Prostate gland (tissue), 2 donors: ENCODE measurements around the gene EPM2AIP1. TPM values are rescaled to one million over a fixed set of nuclear protein-coding genes. Genes with fewer than 3 reads are reported as not detected.

Source experiments
- DNase-seq: peaks from one replicate; pipeline ENCODE4 v3.0.0-alpha.2; 2019; ENCODE audit warnings: low spot score
- H3K27ac ChIP-seq, 2 donors: fragments of 200-600 bp; sonication (generic); 2 replicates each; pipeline ENCODE4 v1.5.1; 2017 to 2019
- H3K27me3 ChIP-seq: fragments of 200-600 bp; sonication (generic); replicated peaks from 2 replicates; pipeline ENCODE4 v1.5.1; 2019; ENCODE audit not compliant: insufficient read depth
- H3K36me3 ChIP-seq, 2 donors: fragments of 200-600 bp; sonication (generic); 1 replicate in 1 of 2; 2 replicates in 1 of 2; pipeline versions ENCODE4 v1.5.1 to v1.8.1; 2017 to 2019
- H3K4me1 ChIP-seq: fragments of 200-600 bp; sonication (generic); replicated peaks from 2 replicates; pipeline ENCODE4 v1.5.1; 2019
- H3K4me3 ChIP-seq, 2 donors: fragments of 200-600 bp; sonication (generic); 2 replicates each; pipeline ENCODE4 v1.5.1; 2017 to 2019
- H3K9me3 ChIP-seq: fragments of 200-600 bp; sonication (generic); 2 replicates; pipeline ENCODE4 v1.5.1; 2017
- POLR2A ChIP-seq: fragments of 450-650 bp; IDR thresholded peaks from one replicate; pipeline ENCODE4 v1.6.1; 2016; ENCODE audit warnings: antibody characterized with exemption, mild to moderate bottlenecking
- POLR2AphosphoS5 ChIP-seq: sonication (generic); formaldehyde crosslinking; IDR thresholded peaks from one replicate; pipeline ENCODE4 v1.6.1; 2017; ENCODE audit warnings: antibody characterized with exemption
- WGBS: methylation state at CpG from one replicate; pipeline ENCODE4 v1.1.5; 2018; 5-methylcytosine and 5-hydroxymethylcytosine counted together
- intact Hi-C: fragments of 100-400 bp; cut with DNase I; formaldehyde crosslinking; loops from one replicate; pipeline ENCODE4 v1.14.2; 2022
- total RNA-seq, 2 donors: library from RNA; depleted of rRNA; stranded (reverse); fragments of >200 nt; gene quantifications; one replicate each; pipeline ENCODE4 v1.1.0, GENCODE V29; 2016
- TF ChIP-seq, protein P1 (sequence below), 4 experiments: fragments of 200-600 bp in 2 of 4; fragments of 450-650 bp in 2 of 4; sonication (generic) in 2 of 4; IDR thresholded peaks; 1 replicate in 3 of 4; 2 replicates in 1 of 4; pipeline ENCODE4 v1.5.1; 2016 to 2019; ENCODE audit warnings: antibody characterized with exemption in 4 of 4, mild to moderate bottlenecking in 2 of 4, moderate library complexity in 2 of 4

Gene EPM2AIP1
- total RNA-seq, 2 donors from 2014 or later, result 13.8 to 14.2 TPM

DNA sequence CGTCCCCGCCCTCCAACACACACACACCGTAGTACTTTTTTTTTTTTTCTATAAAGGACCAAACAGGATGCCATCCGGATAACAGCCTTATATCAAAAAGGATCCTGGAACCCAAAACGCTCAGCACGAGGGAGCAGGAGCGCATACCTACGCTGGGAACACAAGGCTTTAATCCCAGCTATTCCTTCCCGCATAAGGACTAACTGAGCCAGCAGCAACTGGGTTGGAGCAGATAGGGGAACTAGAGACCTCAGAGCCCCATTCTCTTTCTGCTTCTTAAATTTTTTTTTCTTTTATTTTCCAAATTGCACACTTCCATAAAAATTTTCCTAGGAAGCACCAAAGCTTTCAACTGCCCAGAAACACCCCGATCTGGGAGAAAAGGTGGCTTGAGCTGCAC lies 49.3 kb downstream of the EPM2AIP1 start:
- no peaks in the 10 kb centered on the region for H3K27me3 ChIP-seq
- 15% methylated on average over 10 of the region's 10 CpGs for WGBS
- H3K27ac ChIP-seq, result peak overlapping the region; percentile 67 to 76
- intact Hi-C loops, result no loop called here
- peak overlapping the region; percentile 82 to 84 for H3K4me3 ChIP-seq
- DNase-seq, result no peak
- H3K4me1 ChIP-seq, result no peaks in the 10 kb centered on the region
- no peaks in the 10 kb centered on the region for H3K36me3 ChIP-seq
- no peaks in the 10 kb centered on the region for H3K9me3 ChIP-seq
- TF ChIP-seq, protein P1, sequence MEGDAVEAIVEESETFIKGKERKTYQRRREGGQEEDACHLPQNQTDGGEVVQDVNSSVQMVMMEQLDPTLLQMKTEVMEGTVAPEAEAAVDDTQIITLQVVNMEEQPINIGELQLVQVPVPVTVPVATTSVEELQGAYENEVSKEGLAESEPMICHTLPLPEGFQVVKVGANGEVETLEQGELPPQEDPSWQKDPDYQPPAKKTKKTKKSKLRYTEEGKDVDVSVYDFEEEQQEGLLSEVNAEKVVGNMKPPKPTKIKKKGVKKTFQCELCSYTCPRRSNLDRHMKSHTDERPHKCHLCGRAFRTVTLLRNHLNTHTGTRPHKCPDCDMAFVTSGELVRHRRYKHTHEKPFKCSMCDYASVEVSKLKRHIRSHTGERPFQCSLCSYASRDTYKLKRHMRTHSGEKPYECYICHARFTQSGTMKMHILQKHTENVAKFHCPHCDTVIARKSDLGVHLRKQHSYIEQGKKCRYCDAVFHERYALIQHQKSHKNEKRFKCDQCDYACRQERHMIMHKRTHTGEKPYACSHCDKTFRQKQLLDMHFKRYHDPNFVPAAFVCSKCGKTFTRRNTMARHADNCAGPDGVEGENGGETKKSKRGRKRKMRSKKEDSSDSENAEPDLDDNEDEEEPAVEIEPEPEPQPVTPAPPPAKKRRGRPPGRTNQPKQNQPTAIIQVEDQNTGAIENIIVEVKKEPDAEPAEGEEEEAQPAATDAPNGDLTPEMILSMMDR (IDR thresholded peaks at IDR 0.05), result no peak
- no peak for TF ChIP-seq POLR2AphosphoS5
- no peak for TF ChIP-seq POLR2A

- whole genome bisulfite sequencing, result 91% methylated on average over 21 of the region's 21 CpGs
- TF ChIP-seq POLR2AphosphoS5, result no peak
- TF ChIP-seq, protein P1 (IDR thresholded peaks at IDR 0.05), result no peak
- H3K4me1 ChIP-seq, result no peaks in the 10 kb centered on the region
- intact Hi-C loops, result no loop called here
- H3K4me3 ChIP-seq, result no peak overlapping the region
- no peaks in the 10 kb centered on the region for H3K9me3 ChIP-seq
- H3K27ac ChIP-seq, result no peak overlapping the region
- H3K27me3 ChIP-seq, result no peaks in the 10 kb centered on the region
- no peak for DNase-seq
- H3K36me3 ChIP-seq, result no peaks in the 10 kb centered on the region
Observed at GRCh38 chr3:36942638-36943248, 50.2 kb downstream of the EPM2AIP1 start.

DNA sequence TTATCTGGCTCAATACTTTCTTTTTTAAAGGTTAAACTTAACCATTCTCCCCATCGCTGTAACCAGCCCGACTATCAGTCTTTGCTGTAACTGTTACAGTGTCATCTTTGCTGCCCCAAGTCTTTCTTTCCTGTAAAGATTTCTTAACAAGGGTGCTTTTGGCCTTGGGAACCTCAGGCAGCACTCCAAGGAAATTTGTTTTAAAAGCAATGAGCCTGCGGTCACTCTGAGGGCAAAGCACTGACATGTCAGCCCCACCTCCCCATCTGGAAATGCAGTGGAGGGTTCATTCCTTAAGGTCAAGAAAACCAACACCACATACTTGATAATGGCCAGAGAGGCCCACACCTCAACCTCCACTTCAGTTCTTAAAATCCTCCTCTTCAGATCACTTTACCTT lies 51.3 kb downstream of the EPM2AIP1 start:
- no peak overlapping the region for H3K4me3 ChIP-seq
- no peaks in the 10 kb centered on the region for H3K36me3 ChIP-seq
- no peak for DNase-seq
- TF ChIP-seq, protein P1 (IDR thresholded peaks at IDR 0.05), result no peak
- TF ChIP-seq POLR2A (no peak), POLR2AphosphoS5 (no peak)
- H3K27ac ChIP-seq, result no peak overlapping the region
- H3K9me3 ChIP-seq, result no peaks in the 10 kb centered on the region
- intact Hi-C loops, result no loop called here
- no peaks in the 10 kb centered on the region for H3K27me3 ChIP-seq
- 72% methylated on average over 3 of the region's 3 CpGs for WGBS
- no peaks in the 10 kb centered on the region for H3K4me1 ChIP-seq

DNA sequence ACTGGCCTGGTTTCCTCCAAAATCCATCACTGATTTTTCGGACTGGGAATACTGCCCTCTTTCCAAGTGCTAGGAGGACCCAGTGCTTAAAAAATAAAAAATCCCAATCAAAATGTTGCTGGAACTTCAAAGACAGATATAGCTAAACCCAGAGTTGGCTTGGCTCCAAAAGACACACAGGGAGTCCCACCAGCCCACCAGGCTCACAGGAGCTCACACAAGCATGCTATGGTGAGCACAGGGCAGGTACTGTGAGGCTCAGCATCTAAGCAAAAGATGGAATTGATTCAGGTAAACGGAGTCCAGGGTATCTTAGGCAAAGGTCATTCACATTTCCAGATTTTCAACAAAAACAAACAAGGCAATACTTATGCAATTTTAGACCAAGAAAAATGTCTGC lies 51.8 kb downstream of the EPM2AIP1 start:
- intact Hi-C loops, result no loop called here
- no peak overlapping the region for H3K27ac ChIP-seq
- H3K4me1 ChIP-seq, result no peaks in the 10 kb centered on the region
- no peaks in the 10 kb centered on the region for H3K27me3 ChIP-seq
- WGBS, result 93% methylated on average over 2 of the region's 2 CpGs
- TF ChIP-seq POLR2A (no peak), POLR2AphosphoS5 (no peak)
- TF ChIP-seq, protein P1 (IDR thresholded peaks at IDR 0.05), result no peak
- DNase-seq, result no peak
- H3K9me3 ChIP-seq, result no peaks in the 10 kb centered on the region
- H3K36me3 ChIP-seq, result no peaks in the 10 kb centered on the region
- H3K4me3 ChIP-seq, result no peak overlapping the region

DNA sequence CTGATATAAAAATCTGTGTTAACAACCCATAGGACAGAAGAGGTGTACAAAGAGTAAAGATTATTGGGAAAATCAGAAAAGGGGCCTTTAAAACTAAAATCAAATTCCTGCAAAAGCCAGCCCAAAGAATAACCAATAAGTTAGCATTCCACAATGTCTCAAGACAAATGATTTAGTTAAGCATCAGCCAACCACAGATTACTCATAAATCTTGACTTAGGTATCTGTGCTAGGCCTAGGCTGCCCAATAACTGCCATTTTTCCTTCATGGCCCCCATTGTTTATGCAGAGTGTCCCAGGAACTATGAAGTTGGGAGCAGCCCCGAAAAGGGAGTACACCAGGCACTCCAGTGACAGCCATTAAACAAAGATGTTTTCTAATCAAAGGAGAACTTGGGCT lies 55.4 kb downstream of the EPM2AIP1 start:
- no peaks in the 10 kb centered on the region for H3K36me3 ChIP-seq
- no peak overlapping the region for H3K27ac ChIP-seq
- H3K27me3 ChIP-seq, result no peaks in the 10 kb centered on the region
- no peaks in the 10 kb centered on the region for H3K9me3 ChIP-seq
- H3K4me1 ChIP-seq, result no peaks in the 10 kb centered on the region
- H3K4me3 ChIP-seq, result no peak overlapping the region
- 65% methylated on average over 1 of the region's 1 CpG for WGBS
- intact Hi-C loops, result no loop called here
- DNase-seq, result no peak
- TF ChIP-seq, protein P1 (IDR thresholded peaks at IDR 0.05), result no peak
- no peak for TF ChIP-seq POLR2A
- TF ChIP-seq POLR2AphosphoS5, result no peak
